SK-N-SH (cell line): ENCODE results near the gene ZNF804A. TPM values are rescaled to one million over a fixed set of nuclear protein-coding genes. Genes with fewer than 3 reads are reported as not detected.

Experiments used
- CTCF ChIA-PET: fragments of 300-600, 350-600 bp; formaldehyde crosslinking; extraction: SDS; loops from one replicate; lab custom pipeline; 2021; lab: Yijun Ruan, JAX
- POLR2A ChIA-PET: fragments of 350-600 bp; sonication (Branson Sonifier 250); formaldehyde crosslinking; extraction: SDS; loops from one replicate; lab custom pipeline; 2020; ENCODE audit warnings: antibody characterized with exemption, inconsistent platforms; lab: Yijun Ruan, JAX
- DNase-seq: peaks from one replicate; pipeline ENCODE4 v3.0.0; 2012
- H2AFZ ChIP-seq: fragments of 200-600 bp; sonication (generic); 2 replicates; pipeline ENCODE4 v1.8.1; 2016; ENCODE audit warnings: antibody characterized with exemption, mild to moderate bottlenecking, low read depth
- H3F3A ChIP-seq: fragments of 200-600 bp; sonication (generic); replicated peaks from 2 replicates; pipeline ENCODE3; 2016; ENCODE audit warnings: antibody characterized with exemption, mild to moderate bottlenecking; ENCODE audit not compliant: insufficient read depth
- H3K27ac ChIP-seq, 2 experiments: fragments of 200-500 bp in 1 of 2; fragments of 200-600 bp in 1 of 2; sonication (Bioruptor generic) in 1 of 2; sonication (generic), shearing (Covaris generic) in 1 of 2; 2 replicates each; pipeline versions ENCODE4 v1.5.1 to v1.6.1; 2014 to 2016; ENCODE audit warnings: low read depth in 2 of 2, inconsistent platforms in 1 of 2, low read length in 1 of 2, mild to moderate bottlenecking in 1 of 2, mixed read lengths in 1 of 2
- H3K27me3 ChIP-seq: fragments of 200-600 bp; sonication (generic), shearing (Covaris generic); 2 replicates; pipeline ENCODE4 v1.6.1; 2016; ENCODE audit warnings: mixed run types; ENCODE audit not compliant: insufficient read depth
- H3K36me3 ChIP-seq, 2 experiments: fragments of 200-500 bp in 1 of 2; fragments of 200-600 bp in 1 of 2; sonication (Bioruptor generic) in 1 of 2; sonication (generic) in 1 of 2; replicated peaks in 1 of 2; 2 replicates each; pipeline versions ENCODE3 to v1.5.1; 2014 to 2016; ENCODE audit warnings: low read length in 1 of 2, mild to moderate bottlenecking in 1 of 2; ENCODE audit not compliant: insufficient read depth in 2 of 2, control insufficient read depth in 1 of 2
- H3K4me1 ChIP-seq, 2 experiments: fragments of 200-500 bp in 1 of 2; fragments of 200-600 bp in 1 of 2; sonication (Bioruptor generic) in 1 of 2; sonication (generic), shearing (Covaris generic) in 1 of 2; 2 replicates each; pipeline versions ENCODE4 v1.5.1 to v1.6.1; 2014 to 2016; ENCODE audit warnings: low read depth in 1 of 2, low read length in 1 of 2, mixed run types in 1 of 2; ENCODE audit not compliant: insufficient read depth in 2 of 2, control insufficient read depth in 1 of 2
- H3K4me2 ChIP-seq: fragments of 200-600 bp; sonication (generic), shearing (Covaris generic); 2 replicates; pipeline ENCODE4 v1.6.1; 2017; ENCODE audit warnings: mixed run types
- H3K4me3 ChIP-seq, 2 experiments: fragments of 200-500 bp in 1 of 2; fragments of 200-600 bp in 1 of 2; sonication (Bioruptor generic) in 1 of 2; sonication (generic), shearing (Covaris generic) in 1 of 2; 2 replicates each; pipeline versions ENCODE4 v1.5.1 to v1.8.1; 2014 to 2016; ENCODE audit warnings: low read depth in 2 of 2, inconsistent platforms in 1 of 2, low read length in 1 of 2, mild to moderate bottlenecking in 1 of 2, mixed read lengths in 1 of 2, moderate library complexity in 1 of 2
- H3K79me2 ChIP-seq: fragments of 200-600 bp; sonication (generic); 2 replicates; pipeline ENCODE4 v1.8.1; 2017; ENCODE audit warnings: mild to moderate bottlenecking; ENCODE audit not compliant: insufficient read depth
- H3K9ac ChIP-seq: fragments of 200-600 bp; sonication (generic); 2 replicates; pipeline ENCODE4 v1.6.1; 2017; ENCODE audit warnings: mixed run types
- H3K9me2 ChIP-seq: fragments of 200-600 bp; sonication (generic); 2 replicates; pipeline ENCODE4 v1.6.1; 2017; ENCODE audit warnings: mixed run types
- H3K9me3 ChIP-seq: fragments of 200-600 bp; sonication (generic); 2 replicates; pipeline ENCODE4 v1.6.1; 2017; ENCODE audit warnings: mixed run types, mild to moderate bottlenecking, moderate library complexity
- H4K20me1 ChIP-seq: fragments of 200-600 bp; sonication (generic); 2 replicates; pipeline ENCODE4 v1.6.1; 2017; ENCODE audit warnings: mild to moderate bottlenecking, mixed run types; ENCODE audit not compliant: insufficient read depth
- CHD2 ChIP-seq: fragments of 150-350 bp; IDR thresholded peaks from 2 replicates; pipeline ENCODE4 v1.6.1; 2018; ENCODE audit warnings: low read length; ENCODE audit not compliant: partially characterized antibody
- EZH2phosphoT487 ChIP-seq: fragments of 200-600 bp; sonication (generic); IDR thresholded peaks from 2 replicates; pipeline ENCODE4 v1.6.1; 2017; ENCODE audit warnings: low read depth, mixed run types, mild to moderate bottlenecking, antibody characterized with exemption, moderate library complexity, borderline replicate concordance
- FOSL2 ChIP-seq: IDR thresholded peaks from 2 replicates; pipeline ENCODE4 v1.4.0; 2012; ENCODE audit warnings: low read depth, mild to moderate bottlenecking, moderate library complexity, borderline replicate concordance
- FOXJ3 ChIP-seq: sonication (generic); formaldehyde crosslinking; IDR thresholded peaks from 2 replicates; pipeline ENCODE4 v1.5.1; 2020; ENCODE audit warnings: mild to moderate bottlenecking, missing genetic modification reagents
- GABPA ChIP-seq: IDR thresholded peaks from 2 replicates; pipeline ENCODE4 v1.4.0; 2012; ENCODE audit warnings: low read depth, mild to moderate bottlenecking
- GATA2 ChIP-seq: sonication (generic); formaldehyde crosslinking; IDR thresholded peaks from 2 replicates; pipeline ENCODE4 v1.5.0; 2020; ENCODE audit warnings: mild to moderate bottlenecking, missing genetic modification reagents
- JUND ChIP-seq: IDR thresholded peaks from 2 replicates; pipeline ENCODE4 v1.4.0; 2012
- MEF2A ChIP-seq: IDR thresholded peaks from 2 replicates; pipeline ENCODE4 v1.4.0; 2012; ENCODE audit warnings: low read depth, borderline replicate concordance
- RCOR1 ChIP-seq: fragments of 150-350 bp; IDR thresholded peaks from 2 replicates; pipeline ENCODE4 v1.6.1; 2017; ENCODE audit warnings: antibody characterized with exemption, low read length
- RXRA ChIP-seq: IDR thresholded peaks from 2 replicates; pipeline ENCODE4 v1.4.0; 2012; ENCODE audit warnings: low read depth, mild to moderate bottlenecking, borderline replicate concordance
- SMC3 ChIP-seq: IDR thresholded peaks from 2 replicates; pipeline ENCODE4 v1.6.1; 2012; ENCODE audit warnings: low read depth, low read length, improper control_type of control experiment
- TEAD4 ChIP-seq: IDR thresholded peaks from 2 replicates; pipeline ENCODE4 v1.4.0; 2012; ENCODE audit warnings: mild to moderate bottlenecking, borderline replicate concordance; ENCODE audit not compliant: insufficient read depth
- YY1 ChIP-seq: IDR thresholded peaks from 2 replicates; pipeline ENCODE4 v1.4.0; 2012; ENCODE audit warnings: low read depth, mild to moderate bottlenecking
- WGBS: methylation state at CpG from one replicate; pipeline ENCODE4 v1.1.6; 2017; ENCODE audit warnings: low lambda C conversion rate; 5-methylcytosine and 5-hydroxymethylcytosine counted together
- polyA plus RNA-seq, 3 experiments: library from polyadenylated mRNA; depleted of rRNA; stranded (reverse); fragments of >200 nt; gene quantifications; 2 replicates each; pipeline ENCODE4 v1.2.3, GENCODE V29; 2012
- TF ChIP-seq, protein P1 (sequence below): fragments of 200-600 bp; sonication (generic); IDR thresholded peaks from 2 replicates; pipeline ENCODE4 v1.6.1; 2017; ENCODE audit warnings: antibody characterized with exemption, mild to moderate bottlenecking, moderate library complexity
- TF ChIP-seq, protein P2 (sequence below): IDR thresholded peaks from 2 replicates; pipeline ENCODE4 v1.4.0; 2012; ENCODE audit warnings: low read depth, borderline replicate concordance
- TF ChIP-seq, protein P3 (sequence below): fragments of 150-350 bp; IDR thresholded peaks from 2 replicates; pipeline ENCODE4 v1.6.1; 2016; ENCODE audit warnings: mild to moderate bottlenecking, low read depth, low read length

The ZNF804A gene
- polyA plus RNA-seq, 1 of the 3 experiments (the other 2 are of a cell fraction), result 0.02 TPM

DNA sequence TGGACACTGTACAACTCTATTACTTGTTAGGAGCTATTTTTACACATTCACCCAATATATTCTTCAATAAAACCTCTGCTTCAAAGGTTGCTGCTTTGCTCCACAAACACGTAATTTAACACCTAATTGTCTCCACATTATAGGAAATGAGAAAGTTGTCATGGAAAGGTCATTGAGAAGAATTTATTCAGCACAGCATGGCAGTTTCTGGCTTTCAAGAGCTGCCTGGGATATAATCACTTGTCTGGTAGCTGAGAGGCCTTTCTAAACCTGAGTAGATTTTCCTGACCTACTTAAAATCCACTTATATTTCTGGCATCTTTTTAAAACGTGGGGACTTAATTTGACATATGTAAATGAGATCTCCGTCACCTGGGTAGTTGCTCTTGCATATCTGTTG lies 216.1 kb downstream of the ZNF804A start:
- no peaks in the 10 kb centered on the region for H3F3A ChIP-seq
- H3K4me1 ChIP-seq, result no peaks in the 10 kb centered on the region
- POLR2A ChIA-PET, result no interaction called here
- no peak for DNase-seq
- no peaks in the 10 kb centered on the region; the same call in 1 of the 2 replicates for H3K9me2 ChIP-seq
- WGBS, result 26% methylated on average over 3 of the region's 3 CpGs
- H3K4me2 ChIP-seq, result no peak overlapping the region
- H3K36me3 ChIP-seq, result no peaks in the 10 kb centered on the region
- H3K27me3 ChIP-seq, result no peaks in the 10 kb centered on the region
- no peaks in the 10 kb centered on the region for H3K9me3 ChIP-seq
- TF ChIP-seq EZH2phosphoT487 (no peak), JUND (no peak), FOSL2 (no peak), CHD2 (no peak), SMC3 (no peak), YY1 (no peak), GABPA (no peak), RCOR1 (no peak), GATA2 (CRISPR knock-in tag) (no peak)
- TF ChIP-seq, protein P1, sequence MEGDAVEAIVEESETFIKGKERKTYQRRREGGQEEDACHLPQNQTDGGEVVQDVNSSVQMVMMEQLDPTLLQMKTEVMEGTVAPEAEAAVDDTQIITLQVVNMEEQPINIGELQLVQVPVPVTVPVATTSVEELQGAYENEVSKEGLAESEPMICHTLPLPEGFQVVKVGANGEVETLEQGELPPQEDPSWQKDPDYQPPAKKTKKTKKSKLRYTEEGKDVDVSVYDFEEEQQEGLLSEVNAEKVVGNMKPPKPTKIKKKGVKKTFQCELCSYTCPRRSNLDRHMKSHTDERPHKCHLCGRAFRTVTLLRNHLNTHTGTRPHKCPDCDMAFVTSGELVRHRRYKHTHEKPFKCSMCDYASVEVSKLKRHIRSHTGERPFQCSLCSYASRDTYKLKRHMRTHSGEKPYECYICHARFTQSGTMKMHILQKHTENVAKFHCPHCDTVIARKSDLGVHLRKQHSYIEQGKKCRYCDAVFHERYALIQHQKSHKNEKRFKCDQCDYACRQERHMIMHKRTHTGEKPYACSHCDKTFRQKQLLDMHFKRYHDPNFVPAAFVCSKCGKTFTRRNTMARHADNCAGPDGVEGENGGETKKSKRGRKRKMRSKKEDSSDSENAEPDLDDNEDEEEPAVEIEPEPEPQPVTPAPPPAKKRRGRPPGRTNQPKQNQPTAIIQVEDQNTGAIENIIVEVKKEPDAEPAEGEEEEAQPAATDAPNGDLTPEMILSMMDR, result no peak
- TF ChIP-seq, protein P2, sequence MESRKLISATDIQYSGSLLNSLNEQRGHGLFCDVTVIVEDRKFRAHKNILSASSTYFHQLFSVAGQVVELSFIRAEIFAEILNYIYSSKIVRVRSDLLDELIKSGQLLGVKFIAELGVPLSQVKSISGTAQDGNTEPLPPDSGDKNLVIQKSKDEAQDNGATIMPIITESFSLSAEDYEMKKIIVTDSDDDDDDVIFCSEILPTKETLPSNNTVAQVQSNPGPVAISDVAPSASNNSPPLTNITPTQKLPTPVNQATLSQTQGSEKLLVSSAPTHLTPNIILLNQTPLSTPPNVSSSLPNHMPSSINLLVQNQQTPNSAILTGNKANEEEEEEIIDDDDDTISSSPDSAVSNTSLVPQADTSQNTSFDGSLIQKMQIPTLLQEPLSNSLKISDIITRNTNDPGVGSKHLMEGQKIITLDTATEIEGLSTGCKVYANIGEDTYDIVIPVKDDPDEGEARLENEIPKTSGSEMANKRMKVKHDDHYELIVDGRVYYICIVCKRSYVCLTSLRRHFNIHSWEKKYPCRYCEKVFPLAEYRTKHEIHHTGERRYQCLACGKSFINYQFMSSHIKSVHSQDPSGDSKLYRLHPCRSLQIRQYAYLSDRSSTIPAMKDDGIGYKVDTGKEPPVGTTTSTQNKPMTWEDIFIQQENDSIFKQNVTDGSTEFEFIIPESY, result no peak
- TF ChIP-seq, all 33 proteins: peak for 0
- CTCF ChIA-PET, result no interaction called here
- H3K79me2 ChIP-seq, result no peaks in the 10 kb centered on the region
- H3K27ac ChIP-seq, result no peak overlapping the region
- H4K20me1 ChIP-seq, result no peaks in the 10 kb centered on the region
- no peak overlapping the region for H3K9ac ChIP-seq
- no peak overlapping the region for H2AFZ ChIP-seq
- H3K4me3 ChIP-seq, result no peak overlapping the region

DNA sequence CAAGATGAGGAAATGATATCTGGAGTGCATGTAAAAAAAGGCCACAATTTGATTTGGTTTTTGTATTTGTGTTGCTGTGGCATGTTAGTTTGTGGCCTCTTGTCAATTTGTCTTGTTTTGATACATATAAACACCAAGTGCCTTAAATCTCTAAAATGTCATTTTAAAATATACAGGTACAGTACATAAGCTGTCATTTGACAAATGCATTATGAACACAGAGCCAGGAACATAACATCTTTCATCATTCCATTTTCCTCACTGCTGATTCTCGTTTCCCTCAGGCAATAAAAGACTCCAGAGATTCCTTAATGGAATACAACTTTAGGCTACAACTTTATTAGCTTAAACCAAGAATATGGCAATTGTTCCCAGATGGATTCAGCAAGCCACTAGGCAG lies 217.5 kb downstream of the ZNF804A start:
- no peak overlapping the region for H3K4me2 ChIP-seq
- ChIA-PET POLR2A (no interaction called here), CTCF (interaction anchor here (0.9 kb wide), 1 partner anchor 23 kb away, joined by 3 read pairs; no protein-coding TSS in a partner anchor)
- no peak overlapping the region for H3K4me3 ChIP-seq
- no peaks in the 10 kb centered on the region for H3K36me3 ChIP-seq
- no peak for DNase-seq
- H2AFZ ChIP-seq, result no peak overlapping the region
- no peak overlapping the region for H3K27ac ChIP-seq
- WGBS, result 28% methylated on average over 1 of the region's 1 CpG
- no peaks in the 10 kb centered on the region for H3F3A ChIP-seq
- no peaks in the 10 kb centered on the region for H3K9me3 ChIP-seq
- H3K79me2 ChIP-seq, result no peaks in the 10 kb centered on the region
- no peaks in the 10 kb centered on the region for H3K27me3 ChIP-seq
- H4K20me1 ChIP-seq, result no peaks in the 10 kb centered on the region
- no peaks in the 10 kb centered on the region for H3K4me1 ChIP-seq
- no peak overlapping the region for H3K9ac ChIP-seq
- no peaks in the 10 kb centered on the region; the same call in 1 of the 2 replicates for H3K9me2 ChIP-seq
- TF ChIP-seq, protein P3, sequence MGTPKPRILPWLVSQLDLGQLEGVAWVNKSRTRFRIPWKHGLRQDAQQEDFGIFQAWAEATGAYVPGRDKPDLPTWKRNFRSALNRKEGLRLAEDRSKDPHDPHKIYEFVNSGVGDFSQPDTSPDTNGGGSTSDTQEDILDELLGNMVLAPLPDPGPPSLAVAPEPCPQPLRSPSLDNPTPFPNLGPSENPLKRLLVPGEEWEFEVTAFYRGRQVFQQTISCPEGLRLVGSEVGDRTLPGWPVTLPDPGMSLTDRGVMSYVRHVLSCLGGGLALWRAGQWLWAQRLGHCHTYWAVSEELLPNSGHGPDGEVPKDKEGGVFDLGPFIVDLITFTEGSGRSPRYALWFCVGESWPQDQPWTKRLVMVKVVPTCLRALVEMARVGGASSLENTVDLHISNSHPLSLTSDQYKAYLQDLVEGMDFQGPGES, result no peak
- TF ChIP-seq YY1 (no peak), EZH2phosphoT487 (no peak), TEAD4 (no peak), RXRA (no peak), FOXJ3 (CRISPR knock-in tag) (no peak), MEF2A (no peak)
